Measurements from ENCODE around the gene GALNTL6. TPM values are rescaled to one million over a fixed set of nuclear protein-coding genes. Genes with fewer than 3 reads are reported as not detected.
A peak's percentile ranks its signal among the peaks of the same experiment; 100 is the strongest.

GALNTL6 gene
- total RNA-seq, 2 donors from 2014 or later, result 0.19 to 0.20 TPM

GRCh38 chr4:171793723-171794122 lies 19.5 kb upstream of the GALNTL6 start:
- Histone ChIP-seq H3K27me3 (no peaks in the 10 kb centered on the region), H3K36me3 (no peaks in the 10 kb centered on the region), H3K4me1 (no peaks in the 10 kb centered on the region), H3K27ac (no peak overlapping the region), H3K9me3 (no peaks in the 10 kb centered on the region), H3K4me3 (no peak overlapping the region), H3K9ac (ENCODE audit: low read depth in 2 of 2, low read length in 2 of 2) (no peak overlapping the region)
- no peak for DNase-seq
- intact Hi-C loops (cut with DNase I), result no loop called here
- no peak for TF ChIP-seq CTCF (IDR thresholded peaks at IDR 0.05)

GRCh38 chr4:171794528-171794927 lies 18.7 kb upstream of the GALNTL6 start:
- intact Hi-C loops (cut with DNase I), result no loop called here
- Histone ChIP-seq H3K27me3 (no peaks in the 10 kb centered on the region), H3K27ac (no peak overlapping the region)

GRCh38 chr4:171809854-171810253 lies 3.4 kb upstream of the GALNTL6 start:
- H3K36me3 ChIP-seq, result no peaks in the 10 kb centered on the region
- intact Hi-C loops (cut with DNase I), result no loop called here
- peaks cover 17% of the 10 kb centered on the region for H3K27me3 ChIP-seq
- no peak overlapping the region for H3K9ac ChIP-seq (ENCODE audit: low read depth in 2 of 2, low read length in 2 of 2)
- DNase-seq, result no peak
- H3K27ac ChIP-seq, result no peak overlapping the region
- H3K4me1 ChIP-seq, result no peaks in the 10 kb centered on the region
- no peak for TF ChIP-seq CTCF (IDR thresholded peaks at IDR 0.05)
- H3K4me3 ChIP-seq, result no peak overlapping the region
- H3K9me3 ChIP-seq, result no peaks in the 10 kb centered on the region

More at GRCh38 chr4:171794528-171794927, 18.7 kb upstream of the GALNTL6 start:
- H3K4me3 ChIP-seq, result no peak overlapping the region
- TF ChIP-seq CTCF (IDR thresholded peaks at IDR 0.05), result no peak
- H3K9me3 ChIP-seq, result no peaks in the 10 kb centered on the region
- no peaks in the 10 kb centered on the region for H3K36me3 ChIP-seq
- DNase-seq, result no peak
- H3K4me1 ChIP-seq, result no peaks in the 10 kb centered on the region
- no peak overlapping the region for H3K9ac ChIP-seq (ENCODE audit: low read depth in 2 of 2, low read length in 2 of 2)

- no peak for TF ChIP-seq CTCF (IDR thresholded peaks at IDR 0.05)
- DNase-seq, result no peak
- no peak overlapping the region for H3K9ac ChIP-seq (ENCODE audit: low read depth in 2 of 2, low read length in 2 of 2)
- H3K4me1 ChIP-seq, result no peaks in the 10 kb centered on the region
- intact Hi-C loops (cut with DNase I), result no loop called here
- H3K27ac ChIP-seq, result no peak overlapping the region
- H3K36me3 ChIP-seq, result no peaks in the 10 kb centered on the region
- no peak overlapping the region for H3K4me3 ChIP-seq
- peaks cover 17% of the 10 kb centered on the region for H3K27me3 ChIP-seq
- H3K9me3 ChIP-seq, result no peaks in the 10 kb centered on the region
These were observed 905 bp upstream of the GALNTL6 start for GRCh38 chr4:171812333-171812664.

GRCh38 chr4:171813526-171814250 lies 484 bp downstream of the GALNTL6 start:
- peaks cover 17% of the 10 kb centered on the region for H3K27me3 ChIP-seq
- no peak for DNase-seq
- intact Hi-C loops (cut with DNase I), result no loop called here
- peak overlapping the region; percentile 10 for H3K4me3 ChIP-seq
- H3K36me3 ChIP-seq, result no peaks in the 10 kb centered on the region
- no peak overlapping the region for H3K27ac ChIP-seq
- no peaks in the 10 kb centered on the region for H3K4me1 ChIP-seq
- H3K9me3 ChIP-seq, result no peaks in the 10 kb centered on the region
- no peak for TF ChIP-seq CTCF (IDR thresholded peaks at IDR 0.05)
- H3K9ac ChIP-seq (ENCODE audit: low read depth in 2 of 2, low read length in 2 of 2), result no peak overlapping the region
